H1 (cell line): ENCODE results near the gene ACACA. TPM values are rescaled to one million over a fixed set of nuclear protein-coding genes. Genes with fewer than 3 reads are reported as not detected.

Experiments
- CTCF ChIA-PET: fragments of 300-600 bp; sonication (Branson Sonifier 250); formaldehyde crosslinking; loops from one replicate; lab custom pipeline; 2021; ENCODE audit not compliant: partially characterized antibody; lab: Charles Lee
- POLR2A ChIA-PET: fragments of 300-600 bp; sonication (Branson Sonifier 250); formaldehyde crosslinking; loops from one replicate; lab custom pipeline; 2021; ENCODE audit warnings: inconsistent platforms; ENCODE audit not compliant: partially characterized antibody; lab: Charles Lee
- DNase-seq, 2 experiments: peaks; one replicate each; pipeline versions ENCODE4 v3.0.0 to v3.0.0-alpha.2; 2010 to 2022; ENCODE audit warnings: low spot score in 2 of 2, low read depth in 1 of 2, mixed read lengths in 1 of 2
- FAIRE-seq: peaks from 2 replicates; lab custom pipeline; 2011; peaks lifted over from hg19 to GRCh38; lab: Jason Lieb, UNC
- H2AFZ ChIP-seq: 2 replicates; pipeline ENCODE4 v1.8.1; 2012; ENCODE audit warnings: low read length, inconsistent platforms
- H2AK5ac ChIP-seq: 2 replicates; pipeline ENCODE4 v1.6.1; 2013; ENCODE audit warnings: low read depth, low read length
- H2BK120ac ChIP-seq: replicated peaks from 2 replicates; pipeline ENCODE3; 2013; ENCODE audit warnings: low read depth, low read length, inconsistent platforms
- H2BK12ac ChIP-seq: 2 replicates; pipeline ENCODE4 v1.6.1; 2013; ENCODE audit warnings: low read depth, low read length
- H2BK15ac ChIP-seq: 2 replicates; pipeline ENCODE4 v1.6.1; 2013; ENCODE audit warnings: low read length
- H2BK20ac ChIP-seq: 2 replicates; pipeline ENCODE4 v1.6.1; 2013; ENCODE audit warnings: low read length
- H2BK5ac ChIP-seq: 2 replicates; pipeline ENCODE4 v1.6.1; 2013; ENCODE audit warnings: low read depth, low read length
- H3K14ac ChIP-seq: 2 replicates; pipeline ENCODE4 v1.6.1; 2013; ENCODE audit warnings: inconsistent platforms; ENCODE audit not compliant: insufficient read length
- H3K18ac ChIP-seq: 2 replicates; pipeline ENCODE4 v1.6.1; 2013; ENCODE audit warnings: low read length; ENCODE audit errors: extremely low read depth
- H3K23ac ChIP-seq: 2 replicates; pipeline ENCODE4 v1.6.1; 2013; ENCODE audit warnings: inconsistent platforms; ENCODE audit not compliant: insufficient read length
- H3K23me2 ChIP-seq: 2 replicates; pipeline ENCODE4 v1.6.1; 2013; ENCODE audit warnings: low read depth, low read length
- H3K27ac ChIP-seq: 2 replicates; pipeline ENCODE4 v1.6.1; 2011; ENCODE audit warnings: low read depth, low read length, inconsistent platforms
- H3K27me3 ChIP-seq, 4 experiments: replicated peaks in 1 of 4; 1 replicate in 1 of 4; 2 replicates in 3 of 4; pipeline versions ENCODE4 v1.6.1 to v1.8.1; 2011 to 2013; ENCODE audit warnings: low read length in 3 of 4, mild to moderate bottlenecking in 3 of 4, inconsistent platforms in 2 of 4, mixed read lengths in 2 of 4, moderate library complexity in 1 of 4; ENCODE audit not compliant: control insufficient read depth in 3 of 4, insufficient read depth in 3 of 4; ENCODE audit errors: extremely low read depth in 1 of 4
- H3K36me3 ChIP-seq, 4 experiments: 2 replicates each; pipeline versions ENCODE4 v1.6.1 to v1.8.1; 2011 to 2013; ENCODE audit warnings: mild to moderate bottlenecking in 4 of 4, low read length in 3 of 4, moderate library complexity in 2 of 4, control low read depth in 1 of 4, inconsistent platforms in 1 of 4; ENCODE audit not compliant: insufficient read depth in 4 of 4, control insufficient read depth in 2 of 4
- H3K4ac ChIP-seq: replicated peaks from 2 replicates; pipeline ENCODE3; 2013; ENCODE audit warnings: low read length, low read depth, mixed read lengths, inconsistent platforms; ENCODE audit not compliant: insufficient read length
- H3K4me1 ChIP-seq, 4 experiments: replicated peaks in 1 of 4; 1 replicate in 1 of 4; 2 replicates in 3 of 4; pipeline versions ENCODE4 v1.6.1 to v1.8.1; 2011 to 2013; ENCODE audit warnings: low read length in 3 of 4, inconsistent platforms in 2 of 4, mixed read lengths in 1 of 4; ENCODE audit not compliant: insufficient read depth in 4 of 4, control insufficient read depth in 3 of 4
- H3K4me2 ChIP-seq, 2 experiments: 2 replicates each; pipeline versions ENCODE4 v1.6.1 to v1.8.1; 2011 to 2013; ENCODE audit warnings: low read depth in 2 of 2, low read length in 2 of 2, control low read depth in 1 of 2, inconsistent platforms in 1 of 2, mild to moderate bottlenecking in 1 of 2; ENCODE audit not compliant: insufficient read depth in 1 of 2
- H3K4me3 ChIP-seq, 4 experiments: fragments of 200-600, 300-600 bp in 1 of 4; sonication (generic), shearing (Covaris generic), sonication (Bioruptor Twin) in 1 of 4; 2 replicates each; pipeline versions ENCODE4 v1.5.1 to v1.8.1; 2011 to 2016; ENCODE audit warnings: low read length in 4 of 4, low read depth in 3 of 4, control low read depth in 2 of 4, inconsistent platforms in 2 of 4, mild to moderate bottlenecking in 2 of 4, mixed read lengths in 1 of 4, moderate library complexity in 1 of 4; ENCODE audit not compliant: insufficient read depth in 2 of 4; ENCODE audit errors: extremely low read depth in 1 of 4
- H3K56ac ChIP-seq: replicated peaks from 2 replicates; pipeline ENCODE3; 2013; ENCODE audit warnings: low read depth, mild to moderate bottlenecking, mixed read lengths, low read length, inconsistent platforms; ENCODE audit not compliant: insufficient read length
- H3K79me1 ChIP-seq: 2 replicates; pipeline ENCODE4 v1.6.1; 2013; ENCODE audit warnings: low read depth, low read length, control low read depth
- H3K79me2 ChIP-seq, 2 experiments: 2 replicates each; pipeline versions ENCODE4 v1.6.1 to v1.8.1; 2012 to 2013; ENCODE audit warnings: low read length in 2 of 2, mild to moderate bottlenecking in 2 of 2, inconsistent platforms in 1 of 2; ENCODE audit not compliant: insufficient read depth in 2 of 2, control insufficient read depth in 1 of 2
- H3K9ac ChIP-seq, 4 experiments: replicated peaks in 1 of 4; 1 replicate in 1 of 4; 2 replicates in 3 of 4; pipeline versions ENCODE4 v1.6.1 to v1.8.1; 2011 to 2013; ENCODE audit warnings: low read depth in 3 of 4, low read length in 3 of 4, control low read depth in 2 of 4, mild to moderate bottlenecking in 2 of 4, moderate library complexity in 2 of 4, inconsistent platforms in 1 of 4; ENCODE audit errors: extremely low read depth in 1 of 4
- H3K9me3 ChIP-seq, 2 experiments: 2 replicates each; pipeline versions ENCODE4 v1.6.1 to v1.8.1; 2012 to 2013; ENCODE audit warnings: mild to moderate bottlenecking in 2 of 2, moderate library complexity in 2 of 2, control low read depth in 1 of 2, inconsistent platforms in 1 of 2, low read depth in 1 of 2, low read length in 1 of 2, mixed read lengths in 1 of 2; ENCODE audit not compliant: insufficient read depth in 2 of 2
- H4K20me1 ChIP-seq, 2 experiments: replicated peaks in 1 of 2; 2 replicates each; pipeline versions ENCODE3 to v1.8.1; 2011 to 2013; ENCODE audit warnings: inconsistent platforms in 2 of 2, low read length in 2 of 2, mild to moderate bottlenecking in 1 of 2; ENCODE audit not compliant: insufficient read depth in 2 of 2, control insufficient read depth in 1 of 2
- H4K5ac ChIP-seq: 2 replicates; pipeline ENCODE4 v1.6.1; 2013; ENCODE audit warnings: low read length, low read depth, mixed read lengths, inconsistent platforms; ENCODE audit not compliant: insufficient read length
- H4K8ac ChIP-seq: 2 replicates; pipeline ENCODE4 v1.8.0; 2013; ENCODE audit warnings: mild to moderate bottlenecking, moderate library complexity, low read length, inconsistent platforms; ENCODE audit not compliant: insufficient read depth; ENCODE audit errors: extremely low read depth
- H4K91ac ChIP-seq: replicated peaks from 2 replicates; pipeline ENCODE3; 2013; ENCODE audit warnings: low read length, mixed read lengths, inconsistent platforms; ENCODE audit not compliant: insufficient read length
- BCL11A ChIP-seq, 2 experiments: IDR thresholded peaks; one replicate each; pipeline ENCODE4 v1.6.1; 2011; ENCODE audit warnings: low read depth in 2 of 2, low read length in 2 of 2, mild to moderate bottlenecking in 2 of 2
- EP300 ChIP-seq, 2 experiments: IDR thresholded peaks; 1 replicate in 1 of 2; 2 replicates in 1 of 2; pipeline ENCODE4 v1.6.1; 2011 to 2012; ENCODE audit warnings: low read depth in 2 of 2, low read length in 2 of 2, mild to moderate bottlenecking in 2 of 2, borderline replicate concordance in 1 of 2, inconsistent platforms in 1 of 2, moderate library complexity in 1 of 2
- HDAC6 ChIP-seq: IDR thresholded peaks from one replicate; pipeline ENCODE4 v1.7.1; 2012; ENCODE audit warnings: low read depth, mild to moderate bottlenecking, inconsistent platforms, low read length, moderate library complexity
- KDM5A ChIP-seq: fragments of 200-600 bp; IDR thresholded peaks from 2 replicates; pipeline ENCODE4 v1.7.1; 2012; ENCODE audit warnings: mild to moderate bottlenecking, low read length, inconsistent platforms, mixed read lengths
- MAFK ChIP-seq: IDR thresholded peaks from 2 replicates; pipeline ENCODE4 v1.6.1; 2012; ENCODE audit warnings: low read depth, mild to moderate bottlenecking, improper control_type of control experiment, low read length
- POLR2A ChIP-seq, 2 experiments: IDR thresholded peaks; 1 replicate in 1 of 2; 2 replicates in 1 of 2; pipeline ENCODE4 v1.6.1; 2011; ENCODE audit warnings: low read depth in 2 of 2, low read length in 2 of 2, mild to moderate bottlenecking in 2 of 2; ENCODE audit errors: control extremely low read depth in 1 of 2
- RAD21 ChIP-seq, 2 experiments: IDR thresholded peaks in 1 of 2; conservative IDR thresholded peaks in 1 of 2; 2 replicates each; pipeline ENCODE4 v1.6.1; 2011; ENCODE audit warnings: low read depth in 2 of 2, low read length in 2 of 2, improper control_type of control experiment in 1 of 2, inconsistent platforms in 1 of 2, mild to moderate bottlenecking in 1 of 2, moderate library complexity in 1 of 2
- ZNF274 ChIP-seq: IDR thresholded peaks from 2 replicates; pipeline ENCODE4 v1.7.0; 2012; ENCODE audit warnings: low read length, borderline replicate concordance; ENCODE audit errors: extremely low read depth
- WGBS, 2 experiments: shearing (Covaris generic) in 1 of 2; methylation state at CpG; one replicate each; pipeline versions ENCODE4 v1.1.6 to v1.1.7; 2013 to 2015; ENCODE audit warnings: low lambda C conversion rate in 2 of 2, mixed read lengths in 2 of 2, inconsistent platforms in 1 of 2, low coverage in 1 of 2, missing lambda C conversion rate in 1 of 2; ENCODE audit not compliant: insufficient replicate concordance in 2 of 2, insufficient coverage in 1 of 2, insufficient read length in 1 of 2; ENCODE audit errors: extremely low coverage in 1 of 2, missing lambda C conversion rate in 1 of 2; 5-methylcytosine and 5-hydroxymethylcytosine counted together
- polyA plus RNA-seq, 7 experiments: library from polyadenylated mRNA; depleted of rRNA in 3 of 7; stranded (reverse) in 5 of 7; unstranded in 2 of 7; fragments of >200 nt in 5 of 7; fragments of 200-250 nt in 2 of 7; gene quantifications; 1 replicate in 5 of 7; 2 replicates in 1 of 7; 4 replicates in 1 of 7; pipeline versions ENCODE4 v1.2.1 to v1.2.3, GENCODE V29; 2011 to 2013; ENCODE audit warnings: missing spikeins in 2 of 7, mixed read lengths in 2 of 7
- total RNA-seq: library from RNA; stranded (reverse); fragmentation: NEBNext Ultra II Directional; extraction: Animal tissue kit (Norgen Biotek cat#: 25700); gene quantifications from 2 replicates; pipeline ENCODE4 v1.2.1, GENCODE V29; 2021

Gene ACACA
- total and polyA plus RNA-seq, 2 of the 8 experiments (the other 6 are each of a cell fraction or from before 2014, with no cell fraction given), result 74.0 to 160 TPM

DNA sequence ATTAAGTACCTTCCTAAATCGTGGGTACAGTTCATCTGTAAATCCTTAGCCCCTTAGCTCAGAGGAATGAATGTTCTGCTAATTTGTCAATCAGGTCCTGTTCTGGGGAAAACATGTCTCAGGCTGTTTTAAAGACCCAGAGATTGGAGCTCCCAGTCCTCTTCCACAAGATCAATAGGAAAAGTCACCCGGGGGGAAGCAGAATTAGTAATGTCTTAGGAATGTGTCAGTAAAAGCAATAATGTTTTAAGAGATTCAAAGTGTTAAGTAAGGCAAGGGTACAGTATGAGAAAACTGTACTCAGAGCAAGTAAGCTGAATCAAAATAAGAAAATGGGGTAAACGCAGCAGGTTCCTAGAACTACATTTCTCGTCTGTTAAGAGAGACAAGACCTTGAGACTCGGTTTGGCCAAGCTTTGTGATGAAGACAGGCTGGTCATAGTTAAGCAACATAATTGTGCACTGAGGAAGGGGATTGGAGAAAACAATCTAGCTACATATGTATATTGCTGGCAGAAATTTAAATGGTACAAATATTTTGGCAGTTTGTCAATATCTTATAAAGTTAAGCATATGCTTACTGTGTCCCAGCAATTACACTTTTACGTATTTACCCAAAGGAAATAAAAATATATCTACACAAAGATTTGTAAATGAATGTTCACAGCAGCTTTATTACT, 223.7 kb downstream of the ACACA start:
- Histone ChIP-seq H3K4me3 (no peak overlapping the region), H3K4me2 (no peak overlapping the region), H4K5ac (no peak overlapping the region), H3K79me1 (no peaks in the 10 kb centered on the region), H4K91ac (no peak overlapping the region), H3K9me3 (no peaks in the 10 kb centered on the region), H4K20me1 (no peaks in the 10 kb centered on the region), H2BK12ac (no peak overlapping the region), H3K36me3 (peaks cover 0 to 49% (median 18%) of the 10 kb centered on the region in 4 experiments; a peak in 7 of 8 replicates), H4K8ac (no peak overlapping the region), H3K9ac (no peak overlapping the region), H3K56ac (no peak overlapping the region), H2AFZ (no peak overlapping the region), H3K4me1 (no peaks in the 10 kb centered on the region), H3K27me3 (no peaks in the 10 kb centered on the region), H3K14ac (no peak overlapping the region), H3K79me2 (no peaks in the 10 kb centered on the region), H3K23me2 (no peaks in the 10 kb centered on the region), H2BK120ac (no peak overlapping the region), H2BK5ac (no peak overlapping the region), H3K23ac (no peak overlapping the region), H3K27ac (no peak overlapping the region), H3K4ac (no peak overlapping the region), H3K18ac (no peak overlapping the region), H2BK20ac (no peak overlapping the region), H2BK15ac (no peak overlapping the region), H2AK5ac (no peak overlapping the region)
- ChIA-PET POLR2A (interaction anchor here (0.7 kb wide), 1 partner anchor 8 kb away, joined by 3 read pairs; no protein-coding TSS in a partner anchor), CTCF (interaction anchor here (0.6 to 4.1 kb wide), 5 partner anchors 9 to 135 kb away, joined by 3 to 19 read pairs (median 3); no protein-coding TSS in a partner anchor)
- DNase-seq, result no peak
- TF ChIP-seq ZNF274 (no peak), HDAC6 (no peak), EP300 (IDR thresholded peaks at IDR 0.05; ENCODE audit: borderline replicate concordance in 1 of 2, low read depth in 2 of 2, low read length in 2 of 2) (no peak), RAD21 (IDR thresholded peaks at IDR 0.05 in 1 of 2, conservative IDR thresholded peaks at IDR 0.05 in 1 of 2; ENCODE audit: low read depth in 2 of 2, low read length in 2 of 2) (no peak), KDM5A (no peak), BCL11A (IDR thresholded peaks at IDR 0.05; ENCODE audit: low read depth in 2 of 2, low read length in 2 of 2) (no peak), POLR2A (IDR thresholded peaks at IDR 0.05; ENCODE audit: control extremely low read depth in 1 of 2, low read depth in 2 of 2, low read length in 2 of 2) (no peak), MAFK (no peak)
- 85% methylated on average over 6 of the region's 6 CpGs; no CpG with 5 or more reads in 1 of the 2 experiments for WGBS, 2 experiments
- FAIRE-seq, result no peak
